Parathyroid adenoma (tissue), 2 donors: Measurements from ENCODE around the gene CRB1.

Experiments
- H2AFZ ChIP-seq: fragments of 300-600 bp; sonication (generic); one replicate; pipeline ENCODE4 v1.7.0; 2017; ENCODE audit warnings: antibody characterized with exemption, mild to moderate bottlenecking
- H3K27ac ChIP-seq: fragments of 300-600 bp; sonication (generic); one replicate; pipeline ENCODE4 v1.7.0; 2017
- H3K27me3 ChIP-seq: fragments of 300-600 bp; sonication (generic); one replicate; pipeline ENCODE4 v1.7.0; 2017; ENCODE audit warnings: low read length; ENCODE audit not compliant: control insufficient read depth, insufficient read depth
- H3K36me3 ChIP-seq: fragments of 300-600 bp; sonication (generic); one replicate; pipeline ENCODE4 v1.7.0; 2017; ENCODE audit warnings: low read length; ENCODE audit not compliant: control insufficient read depth, insufficient read depth
- H3K4me1 ChIP-seq: fragments of 300-600 bp; sonication (generic); one replicate; pipeline ENCODE4 v1.7.0; 2017; ENCODE audit warnings: control low read depth
- H3K4me2 ChIP-seq: fragments of 300-600 bp; sonication (generic); one replicate; pipeline ENCODE4 v1.7.0; 2017; ENCODE audit warnings: low read length
- H3K4me3 ChIP-seq: fragments of 300-600 bp; sonication (generic); one replicate; pipeline ENCODE4 v1.7.0; 2017; ENCODE audit warnings: low read depth, low read length
- H3K79me2 ChIP-seq: fragments of 300-600 bp; sonication (generic); one replicate; pipeline ENCODE4 v1.7.0; 2017; ENCODE audit warnings: control low read depth
- H3K9ac ChIP-seq: fragments of 300-600 bp; sonication (generic); one replicate; pipeline ENCODE4 v1.7.0; 2017; ENCODE audit warnings: mild to moderate bottlenecking
- H3K9me3 ChIP-seq: fragments of 300-600 bp; sonication (generic); one replicate; pipeline ENCODE4 v1.7.0; 2017; ENCODE audit warnings: low read length; ENCODE audit not compliant: control insufficient read depth
- CTCF ChIP-seq: fragments of 300-600 bp; sonication (generic); IDR thresholded peaks from one replicate; pipeline ENCODE4 v1.7.0; 2017; ENCODE audit warnings: antibody characterized with exemption, mild to moderate bottlenecking
- donor health status: primary hyperparathyroidism.

CRB1 gene

GRCh38 chr1:197355248-197355995 is 87.4 kb downstream of the CRB1 start:
- Histone ChIP-seq H3K27me3 (no peaks in the 10 kb centered on the region), H3K4me1 (no peaks in the 10 kb centered on the region), H3K36me3 (no peaks in the 10 kb centered on the region), H3K27ac (no peak overlapping the region), H2AFZ (no peak overlapping the region), H3K9me3 (no peaks in the 10 kb centered on the region), H3K9ac (no peak overlapping the region), H3K79me2 (no peaks in the 10 kb centered on the region), H3K4me2 (no peak overlapping the region), H3K4me3 (no peak overlapping the region)
- TF ChIP-seq CTCF = no peak

- Histone ChIP-seq H3K27me3 (no peaks in the 10 kb centered on the region), H3K4me3 (no peak overlapping the region), H3K36me3 (no peaks in the 10 kb centered on the region), H3K79me2 (no peaks in the 10 kb centered on the region), H3K4me2 (no peak overlapping the region), H3K9me3 (no peaks in the 10 kb centered on the region), H3K4me1 (no peaks in the 10 kb centered on the region), H3K27ac (no peak overlapping the region), H3K9ac (no peak overlapping the region), H2AFZ (no peak overlapping the region)
- peak; percentile 18 for TF ChIP-seq CTCF
Measured at GRCh38 chr1:197356723-197357533, 88.9 kb downstream of the CRB1 start.

GRCh38 chr1:197358959-197359358 is 90.9 kb downstream of the CRB1 start:
- no peak overlapping the region for H3K27ac ChIP-seq
- no peaks in the 10 kb centered on the region for H3K4me1 ChIP-seq
- no peak overlapping the region for H3K4me2 ChIP-seq
- no peaks in the 10 kb centered on the region for H3K36me3 ChIP-seq
- no peaks in the 10 kb centered on the region for H3K79me2 ChIP-seq
- no peaks in the 10 kb centered on the region for H3K9me3 ChIP-seq
- H2AFZ ChIP-seq = no peak overlapping the region
- no peak overlapping the region for H3K4me3 ChIP-seq
- H3K27me3 ChIP-seq = no peaks in the 10 kb centered on the region
- no peak for TF ChIP-seq CTCF
- H3K9ac ChIP-seq = no peak overlapping the region

GRCh38 chr1:197360068-197360467 is 92.0 kb downstream of the CRB1 start:
- H3K27me3 ChIP-seq = no peaks in the 10 kb centered on the region
- no peak overlapping the region for H3K9ac ChIP-seq
- H3K9me3 ChIP-seq = no peaks in the 10 kb centered on the region
- no peak overlapping the region for H2AFZ ChIP-seq
- TF ChIP-seq CTCF = no peak
- no peak overlapping the region for H3K4me3 ChIP-seq
- no peaks in the 10 kb centered on the region for H3K4me1 ChIP-seq
- no peak overlapping the region for H3K4me2 ChIP-seq
- H3K79me2 ChIP-seq = no peaks in the 10 kb centered on the region
- H3K36me3 ChIP-seq = no peaks in the 10 kb centered on the region
- H3K27ac ChIP-seq = no peak overlapping the region
